HL-60/S4 treated with retinoic acid at 250 ng/mL for 4 days and 3 days (cell line): ENCODE results near the gene GRHL3.

Experiments
- in situ Hi-C: fragments of 300-500 bp; cut with MboI; formaldehyde crosslinking; loops from 2 replicates; pipeline ENCODE4 v1.7.0; 2022; ENCODE audit warnings: low sequenced_read_pairs

Gene GRHL3

DNA sequence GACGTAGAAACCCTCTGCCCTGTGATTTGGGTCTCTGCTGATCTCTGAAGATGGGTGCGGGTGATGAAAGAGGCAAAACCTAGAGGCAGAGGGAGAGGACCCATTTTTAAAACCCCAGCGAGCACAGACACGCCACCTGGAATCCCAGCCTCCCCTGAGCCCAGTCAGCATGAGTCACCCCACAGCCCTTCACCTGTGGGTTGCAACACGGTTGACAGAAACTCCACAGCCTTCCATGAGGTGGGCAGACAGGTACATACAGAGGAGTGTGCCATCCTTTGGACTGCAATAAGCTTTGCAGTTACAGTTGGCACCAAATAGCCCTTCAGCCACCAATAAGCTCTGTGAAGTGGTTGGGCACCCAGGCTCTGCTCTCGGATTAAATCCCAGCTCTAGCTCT lies 2.1 kb upstream of the GRHL3 start:
- in situ Hi-C loops = no loop called here

- in situ Hi-C loops = no loop called here
Measured at GRCh38 chr1:24317956-24318614, 1.1 kb upstream of the GRHL3 start.

- in situ Hi-C loops = no loop called here
Measured at GRCh38 chr1:24318615-24319311, 394 bp upstream of the GRHL3 start.

- in situ Hi-C loops = no loop called here
Measured at GRCh38 chr1:24319962-24320361, 805 bp downstream of the GRHL3 start.

GRCh38 chr1:24321126-24321525 lies 2.0 kb downstream of the GRHL3 start:
- in situ Hi-C loops = no loop called here

- in situ Hi-C loops = no loop called here
Measured at GRCh38 chr1:24321697-24322469, 2.7 kb downstream of the GRHL3 start.

- in situ Hi-C loops = no loop called here
Measured at GRCh38 chr1:24322470-24323177, 3.5 kb downstream of the GRHL3 start.

GRCh38 chr1:24323281-24323680 lies 4.1 kb downstream of the GRHL3 start:
- in situ Hi-C loops = no loop called here

- in situ Hi-C loops = no loop called here
Measured at GRCh38 chr1:24324903-24325302, 5.7 kb downstream of the GRHL3 start.

- in situ Hi-C loops = no loop called here
Measured at GRCh38 chr1:24325587-24326449, 6.7 kb downstream of the GRHL3 start.

DNA sequence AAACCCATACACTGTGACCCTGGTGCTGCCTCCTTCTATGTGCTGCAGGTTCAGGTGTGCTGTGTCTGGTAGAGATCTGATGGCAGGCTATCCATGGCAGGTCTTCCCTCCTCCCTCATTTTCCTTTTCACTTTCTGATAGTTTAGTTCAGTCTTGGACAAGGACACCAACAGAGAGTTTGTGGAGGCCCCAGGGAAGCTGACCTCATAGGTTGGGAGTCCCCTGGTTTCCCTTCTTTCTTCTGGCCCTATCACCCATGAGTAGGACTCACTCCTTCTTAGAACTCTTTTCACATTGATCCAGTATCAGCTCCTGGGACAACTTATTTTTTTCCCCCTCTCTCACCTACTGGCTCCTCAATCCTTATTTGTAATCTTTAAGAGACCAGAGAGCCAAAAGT lies 8.3 kb downstream of the GRHL3 start:
- in situ Hi-C loops = no loop called here

DNA sequence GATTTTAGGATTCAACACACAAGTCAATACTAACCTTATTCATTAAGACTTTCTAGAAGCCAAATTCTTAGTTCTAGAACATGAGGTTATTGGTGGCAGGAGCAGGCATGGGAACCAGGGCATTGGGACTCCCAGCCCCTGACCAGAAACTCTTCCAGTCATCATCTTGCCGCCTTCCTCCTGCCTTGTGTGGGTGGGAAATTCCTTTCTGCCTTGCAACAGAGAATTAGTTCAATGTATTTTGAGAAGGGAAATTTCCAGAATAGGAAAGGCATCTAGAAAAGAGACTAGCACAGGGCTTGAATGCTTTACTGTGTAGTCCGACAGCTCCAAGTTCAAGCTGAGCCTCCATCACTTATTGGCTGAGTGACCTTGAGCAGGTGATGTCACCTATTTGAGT lies 8.7 kb downstream of the GRHL3 start:
- in situ Hi-C loops = no loop called here

DNA sequence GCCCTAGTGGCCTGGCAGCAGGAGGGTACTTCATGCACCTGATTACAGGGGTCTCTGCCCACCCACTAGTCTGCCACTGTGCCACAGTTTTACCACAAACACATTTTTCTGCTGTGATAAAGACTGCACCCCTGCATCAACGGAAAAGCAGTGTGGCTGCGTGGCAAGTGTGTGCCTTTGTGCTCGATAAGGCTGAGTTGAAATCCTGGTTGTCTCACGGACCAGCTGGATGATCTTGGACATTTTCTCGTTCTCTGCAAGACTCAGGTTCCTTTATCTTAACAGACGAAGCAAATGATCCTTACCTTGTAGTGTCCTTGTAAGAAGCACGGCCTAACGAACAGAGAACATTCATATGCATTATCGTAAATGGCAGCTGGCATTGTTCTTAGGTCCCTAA lies 10.2 kb downstream of the GRHL3 start:
- in situ Hi-C loops = no loop called here

DNA sequence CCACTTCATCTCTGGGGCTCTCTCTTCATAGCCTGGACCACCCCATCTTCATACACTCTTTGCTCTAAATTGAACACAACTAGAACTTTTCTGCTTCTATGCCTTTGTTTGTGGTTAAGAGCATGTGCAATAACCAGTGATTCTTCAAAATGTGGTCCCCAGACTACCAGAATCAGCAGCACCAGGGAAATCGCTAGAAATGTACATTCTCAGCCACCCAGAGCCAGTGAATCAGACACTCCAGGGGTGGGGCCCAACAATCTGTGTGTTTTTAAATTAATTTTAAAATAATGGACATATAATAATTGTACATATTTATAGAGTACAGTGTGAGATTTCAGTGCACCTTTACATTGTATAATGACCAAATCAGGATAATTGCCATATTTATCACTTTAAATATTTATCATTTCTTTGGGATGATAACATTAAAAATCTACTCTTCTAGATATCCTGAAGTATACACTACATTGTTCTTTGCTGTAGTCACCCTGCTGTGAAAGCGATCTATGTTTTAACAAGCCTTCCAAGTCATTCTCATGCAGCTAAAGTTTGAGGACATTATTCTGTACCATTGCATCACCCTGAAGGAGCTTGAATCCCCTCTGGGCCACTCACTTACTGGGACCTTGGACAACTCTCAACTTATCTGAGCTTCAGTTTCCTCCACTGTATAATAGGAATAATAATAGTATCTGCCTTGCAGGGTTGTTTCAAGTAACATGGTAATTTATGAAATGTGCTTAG lies 10.8 kb downstream of the GRHL3 start:
- in situ Hi-C loops = no loop called here

GRCh38 chr1:24331961-24332673 lies 13.0 kb downstream of the GRHL3 start:
- in situ Hi-C loops = no loop called here

- in situ Hi-C loops = no loop called here
Measured at GRCh38 chr1:24336075-24336474, 16.9 kb downstream of the GRHL3 start.

GRCh38 chr1:24337455-24337854 lies 18.3 kb downstream of the GRHL3 start:
- in situ Hi-C loops = no loop called here

GRCh38 chr1:24338447-24338846 lies 19.3 kb downstream of the GRHL3 start:
- in situ Hi-C loops = no loop called here

DNA sequence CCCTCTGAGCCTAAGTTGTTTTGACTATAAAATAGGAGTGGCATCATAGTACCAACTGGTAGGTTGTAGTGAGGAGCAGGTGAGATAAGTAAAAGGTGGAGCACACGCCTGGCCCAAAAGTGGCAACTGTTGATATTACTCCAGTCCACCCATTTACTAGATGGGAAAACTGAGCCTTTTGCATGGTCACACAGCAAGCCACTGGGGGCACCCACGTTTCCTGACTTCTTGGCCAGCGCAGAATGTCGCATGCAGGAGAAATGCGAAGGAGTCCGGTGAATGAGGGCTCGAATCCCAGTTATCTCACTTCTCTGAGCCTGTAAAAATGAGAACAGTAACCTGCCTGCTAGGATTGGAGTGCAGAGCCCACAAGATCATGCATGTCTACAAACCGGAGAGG lies 20.8 kb downstream of the GRHL3 start:
- in situ Hi-C loops = no loop called here
